Measurements from ENCODE around the gene ARL3.
"Not testable (repeated sequence)": the region's sequence is repeated elsewhere in the genome, so short reads cannot be mapped to it uniquely, and the experiment has no call there.

GRCh38 chr10:102667411-102667810 is 46.8 kb downstream of the ARL3 start:
- not testable (repeated sequence) for TF ChIP-seq CTCF, EP300, POLR2AphosphoS5 (IDR thresholded peaks at IDR 0.05)

All from esophagus muscularis mucosa (tissue), 4 donors.